ENCODE data around the gene CNOT8.

GRCh38 chr5:154815684-154816247 is 42.7 kb upstream of the CNOT8 start:
- peak in 1 of 4 donors; percentile 37 for TF ChIP-seq POLR2AphosphoS5 (IDR thresholded peaks at IDR 0.05)
- TF ChIP-seq CTCF (IDR thresholded peaks at IDR 0.05) = no peak
- no peak for TF ChIP-seq POLR2A (IDR thresholded peaks at IDR 0.05)
- TF ChIP-seq EP300 (IDR thresholded peaks at IDR 0.05) = no peak

Measured in sigmoid colon (tissue), 4 donors.